Testis (tissue), 3 donors: ENCODE measurements around the gene RNF222. TPM values are rescaled to one million over a fixed set of nuclear protein-coding genes. Genes with fewer than 3 reads are reported as not detected.

ENCODE experiments used
- DNase-seq: peaks from one replicate; pipeline ENCODE4 v3.0.0-alpha.2; 2019
- H3K27ac ChIP-seq, 2 donors: fragments of 200-600 bp; sonication (generic); one replicate each; pipeline ENCODE4 v1.5.1; 2019
- H3K27me3 ChIP-seq: fragments of 200-600 bp; sonication (generic); one replicate; pipeline ENCODE4 v1.5.1; 2019
- H3K36me3 ChIP-seq: fragments of 200-600 bp; sonication (generic); one replicate; pipeline ENCODE4 v1.5.1; 2017; ENCODE audit warnings: low read depth; ENCODE audit errors: missing control alignments
- H3K4me1 ChIP-seq: fragments of 200-600 bp; sonication (generic); one replicate; pipeline ENCODE4 v1.5.1; 2019
- H3K4me3 ChIP-seq, 2 donors: fragments of 200-600 bp; sonication (generic); one replicate each; pipeline ENCODE4 v1.5.1; 2017 to 2019
- H3K9me3 ChIP-seq: fragments of 200-600 bp; sonication (generic); one replicate; pipeline ENCODE4 v1.5.1; 2017
- POLR2A ChIP-seq: fragments of 450-650 bp; IDR thresholded peaks from one replicate; pipeline ENCODE4 v1.6.1; 2017; ENCODE audit warnings: antibody characterized with exemption, mild to moderate bottlenecking, moderate library complexity
- WGBS, 2 donors: methylation state at CpG; one replicate each; pipeline ENCODE4 v1.1.5; 2018; 5-methylcytosine and 5-hydroxymethylcytosine counted together
- intact Hi-C: fragments of 100-400 bp; cut with DNase I; formaldehyde crosslinking; loops from one replicate; pipeline ENCODE4 v1.15.1; 2023; ENCODE audit warnings: low total_unique reads
- polyA plus RNA-seq: library from polyadenylated mRNA; stranded (reverse); fragments of 350-450 nt; fragmentation: Illumina TruSeq; extraction: RNeasy Lipid Tissue Mini Kit (QIAGEN cat#74804); gene quantifications from one replicate; pipeline ENCODE4 v1.2.3, GENCODE V29; 2014; ENCODE audit warnings: low read depth, low replicate concordance; ENCODE audit not compliant: insufficient read depth
- total RNA-seq, 2 donors: library from RNA; depleted of rRNA; stranded (reverse); fragments of >200 nt; gene quantifications; one replicate each; pipeline ENCODE4 v1.2.3, GENCODE V29; 2016
- TF ChIP-seq, protein P1 (sequence below), 3 experiments: fragments of 450-650 bp in 2 of 3; fragments of 200-600 bp in 1 of 3; sonication (generic) in 1 of 3; IDR thresholded peaks; one replicate each; pipeline ENCODE4 v1.5.1; 2016 to 2019; ENCODE audit warnings: antibody characterized with exemption in 3 of 3, mild to moderate bottlenecking in 2 of 3, moderate library complexity in 1 of 3

The RNF222 gene
- total and polyA plus RNA-seq, 3 donors from 2014 or later, result 0.06 TPM; not detected in 2

GRCh38 chr17:8360260-8360659 lies 37.4 kb downstream of the RNF222 start:
- WGBS, 2 donors, result 52 to 54% methylated on average over 3 of the region's 3 CpGs
- Histone ChIP-seq H3K27ac (no peak overlapping the region), H3K4me3 (no peak overlapping the region), H3K36me3 (no peaks in the 10 kb centered on the region), H3K4me1 (no peaks in the 10 kb centered on the region), H3K27me3 (no peaks in the 10 kb centered on the region), H3K9me3 (no peaks in the 10 kb centered on the region)
- no peak for DNase-seq
- intact Hi-C loops, result no loop called here
- TF ChIP-seq POLR2A, result no peak

GRCh38 chr17:8359769-8360168 lies 37.9 kb downstream of the RNF222 start:
- H3K4me1 ChIP-seq, result no peaks in the 10 kb centered on the region
- TF ChIP-seq POLR2A, result no peak
- TF ChIP-seq, protein P1, sequence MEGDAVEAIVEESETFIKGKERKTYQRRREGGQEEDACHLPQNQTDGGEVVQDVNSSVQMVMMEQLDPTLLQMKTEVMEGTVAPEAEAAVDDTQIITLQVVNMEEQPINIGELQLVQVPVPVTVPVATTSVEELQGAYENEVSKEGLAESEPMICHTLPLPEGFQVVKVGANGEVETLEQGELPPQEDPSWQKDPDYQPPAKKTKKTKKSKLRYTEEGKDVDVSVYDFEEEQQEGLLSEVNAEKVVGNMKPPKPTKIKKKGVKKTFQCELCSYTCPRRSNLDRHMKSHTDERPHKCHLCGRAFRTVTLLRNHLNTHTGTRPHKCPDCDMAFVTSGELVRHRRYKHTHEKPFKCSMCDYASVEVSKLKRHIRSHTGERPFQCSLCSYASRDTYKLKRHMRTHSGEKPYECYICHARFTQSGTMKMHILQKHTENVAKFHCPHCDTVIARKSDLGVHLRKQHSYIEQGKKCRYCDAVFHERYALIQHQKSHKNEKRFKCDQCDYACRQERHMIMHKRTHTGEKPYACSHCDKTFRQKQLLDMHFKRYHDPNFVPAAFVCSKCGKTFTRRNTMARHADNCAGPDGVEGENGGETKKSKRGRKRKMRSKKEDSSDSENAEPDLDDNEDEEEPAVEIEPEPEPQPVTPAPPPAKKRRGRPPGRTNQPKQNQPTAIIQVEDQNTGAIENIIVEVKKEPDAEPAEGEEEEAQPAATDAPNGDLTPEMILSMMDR (IDR thresholded peaks at IDR 0.05), result no peak
- H3K27ac ChIP-seq, result no peak overlapping the region
- 78 to 84% methylated on average over 5 of the region's 5 CpGs for WGBS, 2 donors
- no peaks in the 10 kb centered on the region for H3K27me3 ChIP-seq
- no peaks in the 10 kb centered on the region for H3K9me3 ChIP-seq
- no peaks in the 10 kb centered on the region for H3K36me3 ChIP-seq
- intact Hi-C loops, result no loop called here
- no peak for DNase-seq
- H3K4me3 ChIP-seq, result no peak overlapping the region

GRCh38 chr17:8357910-8358309 lies 39.7 kb downstream of the RNF222 start:
- Histone ChIP-seq H3K9me3 (no peaks in the 10 kb centered on the region), H3K4me1 (no peaks in the 10 kb centered on the region), H3K27me3 (no peaks in the 10 kb centered on the region), H3K27ac (no peak overlapping the region), H3K4me3 (no peak overlapping the region), H3K36me3 (no peaks in the 10 kb centered on the region)
- DNase-seq, result no peak
- WGBS, 2 donors, result 80 to 92% methylated on average over 3 of the region's 3 CpGs
- intact Hi-C loops, result no loop called here
- TF ChIP-seq POLR2A, result no peak
- TF ChIP-seq, protein P1 (IDR thresholded peaks at IDR 0.05), result no peak

DNA sequence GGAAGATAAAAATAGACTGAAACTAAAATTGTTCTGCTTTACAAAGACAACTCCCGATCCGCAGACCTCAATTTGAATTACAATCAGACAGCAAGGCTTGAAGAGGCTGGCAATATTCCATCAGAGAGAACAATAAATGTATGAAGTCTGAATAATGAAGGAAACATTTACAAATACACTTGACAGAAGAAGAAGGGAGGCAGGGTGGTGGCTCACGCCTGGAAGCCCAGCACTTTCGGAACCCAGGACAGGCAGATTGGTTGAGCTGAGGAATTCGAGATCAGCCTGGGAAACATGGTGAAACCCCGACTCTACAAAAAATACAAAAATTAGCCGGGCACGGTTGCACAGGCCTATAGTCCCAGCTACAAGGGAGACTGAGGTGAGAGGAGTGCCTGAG lies 43.4 kb downstream of the RNF222 start:
- Histone ChIP-seq H3K4me3 (no peak overlapping the region), H3K27me3 (no peaks in the 10 kb centered on the region), H3K27ac (no peak overlapping the region), H3K36me3 (no peaks in the 10 kb centered on the region), H3K9me3 (no peaks in the 10 kb centered on the region), H3K4me1 (no peaks in the 10 kb centered on the region)
- 71 to 85% methylated on average over 8 of the region's 8 CpGs for WGBS, 2 donors
- DNase-seq, result no peak
- intact Hi-C loops, result no loop called here
- TF ChIP-seq POLR2A, result no peak
- TF ChIP-seq, protein P1 (IDR thresholded peaks at IDR 0.05), result no peak

DNA sequence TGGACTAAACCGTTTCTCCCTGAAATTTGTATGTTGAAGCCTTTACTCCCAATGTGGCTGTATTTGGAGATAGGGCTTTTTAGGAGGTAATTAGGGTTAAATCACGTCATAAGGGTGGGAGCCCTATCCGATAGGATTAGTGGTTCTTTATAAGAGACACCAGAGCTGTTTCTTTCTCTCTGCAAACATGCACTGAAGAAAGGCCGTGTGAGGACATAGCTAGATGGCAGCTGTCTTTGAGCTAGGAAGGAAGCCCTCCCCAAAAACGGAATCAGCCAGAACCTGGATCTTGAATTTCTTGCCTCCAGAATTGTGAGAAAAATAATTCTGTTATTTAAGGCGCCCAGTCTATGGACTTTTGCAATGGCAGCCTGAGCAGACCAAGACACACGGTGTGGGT lies 43.9 kb downstream of the RNF222 start:
- H3K36me3 ChIP-seq, result no peaks in the 10 kb centered on the region
- H3K27ac ChIP-seq, result no peak overlapping the region
- no peak for TF ChIP-seq POLR2A
- TF ChIP-seq, protein P1 (IDR thresholded peaks at IDR 0.05), result no peak
- 81 to 84% methylated on average over 7 of the region's 7 CpGs for WGBS, 2 donors
- DNase-seq, result no peak
- no peaks in the 10 kb centered on the region for H3K9me3 ChIP-seq
- H3K27me3 ChIP-seq, result no peaks in the 10 kb centered on the region
- no peaks in the 10 kb centered on the region for H3K4me1 ChIP-seq
- H3K4me3 ChIP-seq, result no peak overlapping the region
- intact Hi-C loops, result no loop called here
